Measurements from ENCODE around the gene SEMA5A. TPM values are rescaled to one million over a fixed set of nuclear protein-coding genes. Genes with fewer than 3 reads are reported as not detected.

SEMA5A gene
- polyA plus RNA-seq, 3 donors, result not detected

- H3K9me3 ChIP-seq (replicated peaks in 1 of 2; ENCODE audit: control insufficient read depth in 1 of 2, insufficient read depth in 1 of 2, low read length in 2 of 2), result no peaks in the 10 kb centered on the region
- intact Hi-C loops (cut with micrococcal nuclease), result no loop called here
- no peaks in the 10 kb centered on the region for H3K4me1 ChIP-seq (ENCODE audit: control insufficient read depth in 1 of 2, insufficient read depth in 2 of 2, low read length in 2 of 2)
- H3K79me2 ChIP-seq (ENCODE audit: insufficient read depth, low read length), result no peaks in the 10 kb centered on the region
- TF ChIP-seq, protein P1, sequence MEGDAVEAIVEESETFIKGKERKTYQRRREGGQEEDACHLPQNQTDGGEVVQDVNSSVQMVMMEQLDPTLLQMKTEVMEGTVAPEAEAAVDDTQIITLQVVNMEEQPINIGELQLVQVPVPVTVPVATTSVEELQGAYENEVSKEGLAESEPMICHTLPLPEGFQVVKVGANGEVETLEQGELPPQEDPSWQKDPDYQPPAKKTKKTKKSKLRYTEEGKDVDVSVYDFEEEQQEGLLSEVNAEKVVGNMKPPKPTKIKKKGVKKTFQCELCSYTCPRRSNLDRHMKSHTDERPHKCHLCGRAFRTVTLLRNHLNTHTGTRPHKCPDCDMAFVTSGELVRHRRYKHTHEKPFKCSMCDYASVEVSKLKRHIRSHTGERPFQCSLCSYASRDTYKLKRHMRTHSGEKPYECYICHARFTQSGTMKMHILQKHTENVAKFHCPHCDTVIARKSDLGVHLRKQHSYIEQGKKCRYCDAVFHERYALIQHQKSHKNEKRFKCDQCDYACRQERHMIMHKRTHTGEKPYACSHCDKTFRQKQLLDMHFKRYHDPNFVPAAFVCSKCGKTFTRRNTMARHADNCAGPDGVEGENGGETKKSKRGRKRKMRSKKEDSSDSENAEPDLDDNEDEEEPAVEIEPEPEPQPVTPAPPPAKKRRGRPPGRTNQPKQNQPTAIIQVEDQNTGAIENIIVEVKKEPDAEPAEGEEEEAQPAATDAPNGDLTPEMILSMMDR (IDR thresholded peaks at IDR 0.05), result no peak
- H3K27me3 ChIP-seq (ENCODE audit: control insufficient read depth in 2 of 2, insufficient read depth in 2 of 2, low read length in 2 of 2), result no peaks in the 10 kb centered on the region
- H3K36me3 ChIP-seq (replicated peaks in 1 of 2; ENCODE audit: control insufficient read depth in 1 of 2, insufficient read depth in 2 of 2, low read length in 2 of 2), result no peaks in the 10 kb centered on the region
- Mint-ChIP-seq H3K4me3 (no peak overlapping the region), H3K9me3 (peaks cover 3 to 14% (median 8%) of the 10 kb centered on the region in 7 donors), H3K27me3 (ENCODE audit: low read depth in 3 of 3) (no peaks in the 10 kb centered on the region), H3K4me1 (peaks cover 2% of the 10 kb centered on the region), H3K27ac (no peak overlapping the region), H3K36me3 (no peaks in the 10 kb centered on the region)
- no peak overlapping the region for H3K4me3 ChIP-seq (replicated peaks in 1 of 3; ENCODE audit: low read depth in 2 of 3, low read length in 3 of 3)
- H3K4me2 ChIP-seq (replicated peaks; ENCODE audit: extremely low read depth, low read length, poor library complexity, severe bottlenecking), result no peak overlapping the region
- no peak overlapping the region for H3K27ac ChIP-seq (ENCODE audit: low read depth in 1 of 2, low read length in 2 of 2)
- no peak for DNase-seq
- H4K20me1 ChIP-seq (ENCODE audit: insufficient read depth, low read length), result no peaks in the 10 kb centered on the region
- no peak overlapping the region for H3K9ac ChIP-seq (ENCODE audit: insufficient read depth, low read length, poor library complexity, severe bottlenecking)
- no peak overlapping the region for H2AFZ ChIP-seq (ENCODE audit: insufficient read depth, low read depth, low read length, poor library complexity, severe bottlenecking)
- 100% methylated on average over 2 of the region's 4 CpGs for WGBS (ENCODE audit: insufficient coverage)
Observed at GRCh38 chr5:9451037-9451436, 94.8 kb downstream of the SEMA5A start.

DNA sequence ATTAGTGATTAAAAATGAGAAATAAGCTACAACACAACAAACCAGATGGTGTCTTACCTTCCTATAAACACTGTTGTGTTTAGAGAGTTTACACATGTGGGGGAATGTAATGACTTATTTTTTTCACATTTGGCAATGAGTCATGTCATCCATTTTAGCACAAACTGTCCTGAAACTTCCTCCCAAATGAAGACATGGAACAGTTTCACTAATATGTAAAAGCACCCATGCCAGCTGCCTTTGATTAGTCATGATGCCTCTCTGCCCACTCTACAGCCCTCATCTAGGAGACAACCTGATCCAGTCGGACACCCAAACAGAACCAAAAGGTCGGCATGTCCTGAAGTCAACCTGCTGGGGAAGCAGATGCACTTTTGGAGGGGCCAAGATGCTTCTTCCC is 98.2 kb downstream of the SEMA5A start:
- TF ChIP-seq, protein P1 (IDR thresholded peaks at IDR 0.05), result no peak
- H3K36me3 Mint-ChIP-seq, result no peaks in the 10 kb centered on the region
- no peak overlapping the region for H3K27ac ChIP-seq (ENCODE audit: low read depth in 1 of 2, low read length in 2 of 2)
- WGBS (ENCODE audit: insufficient coverage), result 69% methylated on average over 2 of the region's 2 CpGs
- no peaks in the 10 kb centered on the region for H3K27me3 Mint-ChIP-seq (ENCODE audit: low read depth in 3 of 3)
- peaks cover 6% of the 10 kb centered on the region for H3K4me1 Mint-ChIP-seq
- intact Hi-C loops (cut with micrococcal nuclease), result no loop called here
- H3K9ac ChIP-seq (ENCODE audit: insufficient read depth, low read length, poor library complexity, severe bottlenecking), result no peak overlapping the region
- H3K79me2 ChIP-seq (ENCODE audit: insufficient read depth, low read length), result no peaks in the 10 kb centered on the region
- H3K27ac Mint-ChIP-seq, result no peak overlapping the region
- peaks cover 0 to 3% of the 10 kb centered on the region in 2 donors for H3K4me1 ChIP-seq (ENCODE audit: control insufficient read depth in 1 of 2, insufficient read depth in 2 of 2, low read length in 2 of 2)
- no peak overlapping the region for H2AFZ ChIP-seq (ENCODE audit: insufficient read depth, low read depth, low read length, poor library complexity, severe bottlenecking)
- H3K4me3 Mint-ChIP-seq, result no peak overlapping the region
- no peaks in the 10 kb centered on the region for H3K36me3 ChIP-seq (replicated peaks in 1 of 2; ENCODE audit: control insufficient read depth in 1 of 2, insufficient read depth in 2 of 2, low read length in 2 of 2)
- H3K9me3 Mint-ChIP-seq, result peaks cover 5 to 18% (median 11%) of the 10 kb centered on the region in 7 donors
- no peak overlapping the region for H3K4me3 ChIP-seq (replicated peaks in 1 of 3; ENCODE audit: low read depth in 2 of 3, low read length in 3 of 3)
- no peaks in the 10 kb centered on the region for H3K27me3 ChIP-seq (ENCODE audit: control insufficient read depth in 2 of 2, insufficient read depth in 2 of 2, low read length in 2 of 2)
- H4K20me1 ChIP-seq (ENCODE audit: insufficient read depth, low read length), result no peaks in the 10 kb centered on the region
- H3K9me3 ChIP-seq (replicated peaks in 1 of 2; ENCODE audit: control insufficient read depth in 1 of 2, insufficient read depth in 1 of 2, low read length in 2 of 2), result peaks cover 0 to 10% of the 10 kb centered on the region in 2 donors
- no peak overlapping the region for H3K4me2 ChIP-seq (replicated peaks; ENCODE audit: extremely low read depth, low read length, poor library complexity, severe bottlenecking)
- peak in 1 of 3 donors; percentile 38 for DNase-seq
